HG03196 (cell line): ENCODE measurements around the gene ERBIN.
"Not testable (repeated sequence)": the region's sequence is repeated elsewhere in the genome, so short reads cannot be mapped to it uniquely, and the experiment has no call there.

Experiments used
- ATAC-seq: cut with Tn5 transposase; IDR thresholded peaks from one replicate; pipeline ENCODE4 v1.9.1; 2021; ENCODE audit not compliant: unreplicated experiment

The ERBIN gene

DNA sequence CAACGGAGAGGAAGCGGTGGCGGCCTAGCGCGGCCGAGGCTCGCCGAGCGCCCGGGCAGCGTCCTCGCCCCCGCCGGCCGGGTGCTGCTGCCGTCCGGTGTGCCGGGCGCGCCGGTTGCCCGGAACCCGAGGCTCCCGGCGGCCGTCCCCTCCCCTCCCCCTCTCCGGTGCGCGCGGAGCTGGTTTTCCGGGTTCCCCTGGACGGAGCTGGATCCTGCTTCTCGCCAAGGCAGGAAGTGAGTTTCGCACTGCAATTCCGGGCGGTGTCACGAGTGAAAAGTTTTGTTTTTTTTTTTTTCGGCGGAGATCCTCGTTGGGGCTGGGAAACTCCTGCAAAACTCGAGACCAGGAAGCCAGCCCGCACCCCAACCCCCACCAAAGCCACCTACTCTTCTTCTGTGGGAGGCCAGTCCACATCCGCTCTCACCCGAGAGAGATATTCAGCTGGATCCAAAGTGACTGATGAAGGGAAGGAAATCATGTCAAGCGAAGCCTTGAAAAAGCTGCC, at the start of gene ERBIN:
Gene ERBIN (plus strand): TSS at position 300 of the 508 bp plus-strand sequence. CDS start 66,144 bp downstream, outside the sequence.
- peak; percentile 24 for ATAC-seq

GRCh38 chr5:65876970-65877369, 49.4 kb upstream of the ERBIN start:
- ATAC-seq = no peak

DNA sequence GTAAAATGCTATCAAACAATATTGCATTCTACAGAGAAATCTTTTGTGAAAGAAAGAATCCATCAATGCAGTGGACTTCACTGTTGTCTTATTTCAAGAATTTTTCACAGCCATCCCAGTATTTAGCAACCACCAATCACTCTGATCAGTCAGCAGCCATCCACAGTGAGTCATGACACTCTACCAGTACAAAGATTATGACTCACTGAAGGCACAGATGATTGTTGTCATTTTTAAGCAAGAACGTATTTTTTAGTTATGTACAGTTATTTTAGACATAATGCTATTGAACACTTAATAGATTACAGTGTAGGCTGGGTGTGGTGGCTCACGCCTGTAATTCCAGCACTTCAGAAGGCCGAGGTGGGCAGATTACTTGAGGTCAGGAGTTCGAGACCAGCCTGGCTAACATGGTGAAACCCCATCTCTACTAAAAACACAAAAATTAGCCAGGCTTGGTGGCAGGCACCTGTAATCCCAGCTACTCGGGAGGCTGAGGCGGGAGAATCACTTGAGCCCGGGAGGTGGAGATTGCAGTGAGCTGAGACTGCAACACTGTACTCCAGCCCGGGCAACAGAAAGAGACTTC, 46.6 kb upstream of the ERBIN start:
- ATAC-seq = not testable (repeated sequence)

- no peak for ATAC-seq
Observed at GRCh38 chr5:65880496-65881072, 45.8 kb upstream of the ERBIN start.

DNA sequence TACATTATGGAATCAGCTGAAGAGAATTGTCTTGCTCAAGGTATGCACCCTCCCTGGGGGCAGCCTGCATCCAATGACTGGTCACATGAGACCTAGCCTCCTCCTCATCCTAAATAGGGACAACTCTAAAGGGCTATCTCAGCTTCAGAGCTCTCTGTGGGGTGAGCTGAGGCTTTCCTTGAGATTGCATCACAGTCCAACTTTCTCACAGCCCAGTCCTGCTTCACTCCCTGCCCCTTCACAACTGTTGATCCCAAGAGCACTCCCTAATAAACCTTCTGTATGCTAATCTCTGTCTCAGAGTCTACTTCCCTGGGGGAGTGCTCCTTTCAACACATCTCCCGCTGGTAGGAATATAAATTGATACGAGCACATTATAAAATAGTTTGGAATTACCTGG, 44.1 kb upstream of the ERBIN start:
- ATAC-seq = no peak

DNA sequence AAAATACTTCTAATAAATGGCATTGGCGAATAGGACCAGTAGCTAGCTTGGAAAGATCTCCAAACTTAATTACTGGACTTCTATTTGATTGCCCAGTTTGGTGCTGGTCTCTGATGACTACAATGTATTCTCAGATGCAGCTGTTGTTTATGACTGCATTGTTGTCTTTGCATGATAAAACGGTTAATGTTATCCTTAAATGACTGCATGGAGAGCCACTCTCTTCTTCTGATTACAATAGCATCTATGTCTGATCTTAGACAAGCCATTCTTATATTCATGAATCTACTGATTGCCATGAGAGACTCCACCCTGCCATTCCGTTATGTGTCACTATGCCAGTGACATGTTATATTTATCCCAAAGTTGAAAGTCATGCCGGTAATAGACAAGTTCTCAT, 42.9 kb upstream of the ERBIN start:
- ATAC-seq = no peak

GRCh38 chr5:65886387-65886786, 40.0 kb upstream of the ERBIN start:
- ATAC-seq = no peak

- ATAC-seq = not testable (repeated sequence)
Observed at GRCh38 chr5:65892024-65892423, 34.4 kb upstream of the ERBIN start.

GRCh38 chr5:65892801-65893200, 33.6 kb upstream of the ERBIN start:
- ATAC-seq = no peak

- ATAC-seq = no peak
Observed at GRCh38 chr5:65893749-65894430, 32.5 kb upstream of the ERBIN start.

- ATAC-seq = no peak
Observed at GRCh38 chr5:65895891-65896290, 30.5 kb upstream of the ERBIN start.

GRCh38 chr5:65900746-65901145, 25.6 kb upstream of the ERBIN start:
- no peak for ATAC-seq

DNA sequence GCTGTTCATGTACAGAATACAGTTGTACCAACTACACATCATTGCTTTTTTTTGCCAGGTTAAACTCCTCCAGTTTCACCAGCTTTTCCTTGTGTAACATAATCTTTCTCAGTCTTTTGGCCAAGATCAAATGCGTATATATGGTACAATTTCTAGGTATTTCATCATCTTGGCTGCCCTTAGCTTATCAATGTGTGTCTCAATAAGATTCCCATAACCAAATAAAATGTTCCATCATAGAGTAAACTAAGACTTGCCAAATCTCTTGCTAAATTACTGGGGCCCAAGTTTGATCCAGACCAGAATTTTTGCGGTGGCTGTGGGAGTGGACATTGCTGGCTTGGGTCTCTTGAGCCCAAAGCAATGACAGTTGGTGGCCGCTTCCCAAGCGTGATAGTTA, 24.3 kb upstream of the ERBIN start:
- ATAC-seq = no peak

DNA sequence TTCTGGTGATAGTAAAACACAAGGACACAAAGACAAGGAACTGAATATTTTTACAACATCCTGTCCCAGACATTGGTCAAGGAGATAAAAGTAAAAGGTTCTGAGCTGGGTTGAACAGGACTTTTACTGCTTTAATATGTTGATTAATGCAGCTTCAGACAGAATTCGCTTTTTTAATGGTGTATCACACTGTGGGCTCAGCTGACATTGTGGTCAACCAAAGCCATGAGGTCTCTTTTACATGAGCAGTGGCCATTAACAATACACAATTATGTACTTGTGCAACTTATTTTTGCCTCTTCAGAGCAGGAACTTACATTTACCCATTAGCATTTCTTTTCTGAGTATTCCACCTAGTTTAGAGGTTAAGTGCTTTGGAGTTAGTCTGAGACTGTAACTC, 22.8 kb upstream of the ERBIN start:
- no peak for ATAC-seq

DNA sequence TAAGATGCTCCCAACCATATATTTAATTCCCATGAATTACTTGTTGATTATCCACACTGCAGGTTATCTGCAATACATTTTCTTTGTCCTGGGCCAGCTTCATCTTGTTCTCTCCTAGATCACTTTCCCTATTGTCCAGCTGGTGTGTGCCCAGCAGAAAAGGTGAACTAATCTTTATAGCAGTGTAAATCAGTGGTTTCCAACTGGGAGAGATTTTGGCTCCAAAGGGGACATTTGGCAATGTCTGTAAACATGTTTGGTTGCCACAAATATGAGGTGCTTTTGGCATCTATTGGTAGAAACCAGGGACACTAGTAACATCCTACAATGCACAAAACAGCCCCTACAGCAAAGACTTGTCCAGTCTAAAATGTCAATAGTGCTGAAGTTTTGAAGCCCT, 20.1 kb upstream of the ERBIN start:
- no peak for ATAC-seq

GRCh38 chr5:65907135-65907534, 19.2 kb upstream of the ERBIN start:
- ATAC-seq = no peak

DNA sequence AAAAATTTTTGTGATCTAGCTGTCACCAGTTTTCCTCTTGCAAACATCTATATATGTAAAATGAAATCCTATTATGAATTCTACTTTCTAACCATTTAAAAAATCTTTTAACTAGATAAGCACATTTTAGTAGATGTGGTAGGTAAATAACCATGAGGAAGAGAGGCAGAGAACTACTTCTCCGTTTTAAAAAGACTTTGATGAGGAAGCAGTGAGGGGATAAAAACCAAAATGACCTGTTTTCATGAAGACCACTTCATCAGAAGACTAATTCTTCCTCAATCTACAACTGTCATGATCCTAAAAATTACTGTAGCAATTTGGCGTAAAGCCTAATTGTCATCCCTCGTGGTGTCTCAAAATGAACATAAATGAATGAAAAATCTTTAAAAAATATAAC, 15.7 kb upstream of the ERBIN start:
- ATAC-seq = no peak

DNA sequence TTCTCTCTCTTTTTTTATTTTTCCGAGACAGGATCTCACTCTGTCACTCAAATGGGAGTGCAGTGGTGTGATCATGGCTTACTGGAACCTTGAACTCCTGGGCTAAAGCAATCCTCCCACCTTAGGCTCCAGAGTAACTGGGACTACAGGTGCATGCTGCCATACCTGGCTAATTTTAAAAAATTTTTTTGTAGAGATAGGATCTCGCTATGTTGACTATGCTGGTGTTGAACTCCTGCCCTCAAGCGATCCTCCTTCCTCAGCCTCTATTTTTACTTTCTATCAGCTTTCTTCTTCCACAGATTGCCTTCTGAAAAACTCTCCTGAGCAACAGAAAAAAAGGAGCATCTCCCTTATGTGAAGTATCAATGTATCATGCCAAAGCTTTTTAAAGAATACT, 14.1 kb upstream of the ERBIN start:
- ATAC-seq = no peak

- ATAC-seq = no peak
Observed at GRCh38 chr5:65913519-65913918, 12.9 kb upstream of the ERBIN start.

DNA sequence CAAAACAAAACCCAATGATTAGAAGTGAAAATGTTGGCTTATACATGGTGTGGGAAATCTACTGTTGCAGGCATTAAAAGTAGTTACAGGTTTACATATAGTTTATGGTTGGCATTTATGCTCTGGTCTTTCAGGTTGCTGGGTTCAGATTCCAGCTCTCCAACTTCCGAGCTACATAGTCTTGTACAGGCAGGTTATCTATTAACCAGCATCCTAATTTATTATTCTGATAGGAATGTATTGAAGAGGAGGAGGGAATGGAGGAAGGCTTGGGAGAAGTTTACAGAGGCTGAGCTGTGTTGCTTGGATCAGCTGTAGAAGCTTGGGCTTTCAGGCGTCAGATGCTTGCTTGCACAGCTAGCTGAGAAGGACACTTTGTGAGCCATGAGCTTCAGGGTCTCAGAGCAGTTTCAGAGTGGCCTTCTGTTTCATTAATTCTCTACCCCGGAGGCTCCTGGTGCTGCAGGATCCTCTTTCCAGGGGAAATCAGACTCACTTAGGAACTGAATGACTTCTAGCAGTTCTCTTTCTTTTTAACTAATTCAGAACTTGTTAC, 11.7 kb upstream of the ERBIN start:
- ATAC-seq = no peak

- ATAC-seq = not testable (repeated sequence)
Observed at GRCh38 chr5:65915661-65916060, 10.7 kb upstream of the ERBIN start.

- no peak for ATAC-seq
Observed at GRCh38 chr5:65916066-65916465, 10.3 kb upstream of the ERBIN start.
